Gastroesophageal sphincter (tissue), 4 donors: Measurements from ENCODE around the gene LMCD1. TPM values are rescaled to one million over a fixed set of nuclear protein-coding genes. Genes with fewer than 3 reads are reported as not detected.

ENCODE experiments used
- ATAC-seq: fragments of 150-250 bp; one replicate; pipeline ENCODE4 v1.9.1; 2016; ENCODE audit warnings: mild to moderate bottlenecking, moderate library complexity
- H3K27ac ChIP-seq, 4 donors: fragments of 200-600 bp; sonication (generic) in 3 of 4; 1 replicate in 3 of 4; 2 replicates in 1 of 4; pipeline ENCODE4 v1.5.1; 2016 to 2019
- H3K27me3 ChIP-seq: fragments of 200-600 bp; sonication (generic); one replicate; pipeline ENCODE4 v1.5.1; 2019
- H3K36me3 ChIP-seq, 2 donors: fragments of 200-600 bp; sonication (generic); one replicate each; pipeline ENCODE4 v1.5.1; 2019; ENCODE audit warnings: control low read depth in 1 of 2
- H3K4me1 ChIP-seq, 3 donors: fragments of 200-600 bp; sonication (generic); 1 replicate in 2 of 3; 2 replicates in 1 of 3; pipeline ENCODE4 v1.5.1; 2016 to 2019; ENCODE audit warnings: control low read depth in 2 of 3
- H3K4me3 ChIP-seq, 2 donors: fragments of 200-600 bp; sonication (generic); one replicate each; pipeline ENCODE4 v1.5.1; 2019; ENCODE audit warnings: mild to moderate bottlenecking in 1 of 2, moderate library complexity in 1 of 2
- H3K9me3 ChIP-seq, 3 donors: fragments of 200-600 bp; sonication (generic); one replicate each; pipeline ENCODE4 v1.5.1; 2017 to 2019; ENCODE audit warnings: control low read depth in 2 of 3
- CTCF ChIP-seq, 4 experiments: fragments of 200-600 bp in 2 of 4; fragments of 450-650 bp in 2 of 4; sonication (generic) in 1 of 4; IDR thresholded peaks; one replicate each; pipeline ENCODE4 v1.5.1; 2017 to 2019; ENCODE audit warnings: antibody characterized with exemption in 4 of 4, mild to moderate bottlenecking in 2 of 4, moderate library complexity in 2 of 4
- EP300 ChIP-seq: sonication (generic); formaldehyde crosslinking; IDR thresholded peaks from one replicate; pipeline ENCODE4 v1.6.1; 2017; ENCODE audit warnings: antibody characterized with exemption, mild to moderate bottlenecking
- POLR2A ChIP-seq, 2 donors: fragments of 450-650 bp; IDR thresholded peaks; one replicate each; pipeline ENCODE4 v1.6.1; 2017; ENCODE audit warnings: antibody characterized with exemption in 2 of 2, mild to moderate bottlenecking in 2 of 2, moderate library complexity in 1 of 2
- POLR2AphosphoS5 ChIP-seq: sonication (generic); formaldehyde crosslinking; IDR thresholded peaks from one replicate; pipeline ENCODE4 v1.6.1; 2017; ENCODE audit warnings: antibody characterized with exemption
- WGBS, 2 donors: methylation state at CpG; one replicate each; pipeline ENCODE4 v1.1.5; 2018; ENCODE audit warnings: low coverage in 1 of 2; 5-methylcytosine and 5-hydroxymethylcytosine counted together
- total RNA-seq, 4 donors: library from RNA; depleted of rRNA; stranded (reverse); fragments of >200 nt; gene quantifications; one replicate each; pipeline ENCODE4 v1.1.0, GENCODE V29; 2016

Gene LMCD1
- total RNA-seq, 4 donors from 2014 or later: 17.6 to 318 (median 136) TPM

- no peak overlapping the region for H3K27ac ChIP-seq
- H3K4me1 ChIP-seq: no peaks in the 10 kb centered on the region
- H3K9me3 ChIP-seq: no peaks in the 10 kb centered on the region
- WGBS, 2 donors: 73 to 90% methylated on average over 2 to 3 of the region's 4 CpGs
- H3K4me3 ChIP-seq: no peak overlapping the region
- no peaks in the 10 kb centered on the region for H3K27me3 ChIP-seq
- no peak for TF ChIP-seq CTCF (IDR thresholded peaks at IDR 0.05)
- no peak for TF ChIP-seq POLR2AphosphoS5
- TF ChIP-seq EP300: no peak
- no peak for TF ChIP-seq POLR2A (IDR thresholded peaks at IDR 0.05)
- no peak for ATAC-seq
- peaks cover 0 to 34% of the 10 kb centered on the region in 2 donors for H3K36me3 ChIP-seq
These were observed 45.0 kb downstream of the LMCD1 start for GRCh38 chr3:8546609-8547008.

- H3K36me3 ChIP-seq: peaks cover 0 to 50% of the 10 kb centered on the region in 2 donors
- WGBS, 2 donors: 92 to 96% methylated on average over 7 to 10 of the region's 17 CpGs
- no peak for ATAC-seq
These were observed 47.1 kb downstream of the LMCD1 start for GRCh38 chr3:8548502-8549275.

GRCh38 chr3:8549354-8549753 is 47.7 kb downstream of the LMCD1 start:
- ATAC-seq: no peak
- no peak overlapping the region for H3K4me3 ChIP-seq
- 33 to 54% methylated on average over 1 of the region's 1 CpG for WGBS, 2 donors
- H3K9me3 ChIP-seq: no peaks in the 10 kb centered on the region
- no peak overlapping the region for H3K27ac ChIP-seq
- no peaks in the 10 kb centered on the region for H3K27me3 ChIP-seq
- peaks cover 0 to under 1% (median 0%) of the 10 kb centered on the region in 3 donors for H3K4me1 ChIP-seq
- TF ChIP-seq POLR2AphosphoS5 (no peak), POLR2A (IDR thresholded peaks at IDR 0.05) (no peak), EP300 (no peak), CTCF (IDR thresholded peaks at IDR 0.05) (no peak)
- H3K36me3 ChIP-seq: peaks cover 0 to 50% of the 10 kb centered on the region in 2 donors

More at GRCh38 chr3:8548502-8549275, 47.1 kb downstream of the LMCD1 start:
- H3K27me3 ChIP-seq: no peaks in the 10 kb centered on the region
- no peaks in the 10 kb centered on the region for H3K4me1 ChIP-seq
- no peaks in the 10 kb centered on the region for H3K9me3 ChIP-seq
- TF ChIP-seq CTCF (IDR thresholded peaks at IDR 0.05): no peak
- TF ChIP-seq POLR2A (IDR thresholded peaks at IDR 0.05): no peak
- TF ChIP-seq EP300: no peak
- TF ChIP-seq POLR2AphosphoS5: no peak
- no peak overlapping the region for H3K27ac ChIP-seq
- no peak overlapping the region for H3K4me3 ChIP-seq

GRCh38 chr3:8550611-8551010 is 49.0 kb downstream of the LMCD1 start:
- no peaks in the 10 kb centered on the region for H3K9me3 ChIP-seq
- 68 to 78% methylated on average over 2 to 5 of the region's 6 CpGs for WGBS, 2 donors
- TF ChIP-seq POLR2AphosphoS5 (no peak), CTCF (IDR thresholded peaks at IDR 0.05) (no peak), POLR2A (IDR thresholded peaks at IDR 0.05) (no peak), EP300 (no peak)
- no peaks in the 10 kb centered on the region for H3K27me3 ChIP-seq
- H3K4me1 ChIP-seq: peaks cover 0 to 11% (median 0%) of the 10 kb centered on the region in 3 donors
- peak; percentile 19 for ATAC-seq
- H3K36me3 ChIP-seq: peaks cover 0 to 47% of the 10 kb centered on the region in 2 donors
- no peak overlapping the region for H3K4me3 ChIP-seq
- H3K27ac ChIP-seq: peak overlapping the region in 1 of 4 donors; percentile 2

- no peak for ATAC-seq
- TF ChIP-seq EP300: no peak
- no peak for TF ChIP-seq POLR2A (IDR thresholded peaks at IDR 0.05)
- no peak for TF ChIP-seq CTCF (IDR thresholded peaks at IDR 0.05)
- TF ChIP-seq POLR2AphosphoS5: no peak
- Histone ChIP-seq H3K4me3 (no peak overlapping the region), H3K4me1 (peaks cover 0 to 20% (median 3%) of the 10 kb centered on the region in 3 donors), H3K27me3 (no peaks in the 10 kb centered on the region), H3K27ac (no peak overlapping the region), H3K9me3 (no peaks in the 10 kb centered on the region), H3K36me3 (peaks cover 0 to 44% of the 10 kb centered on the region in 2 donors)
- WGBS, 2 donors: 96% methylated on average over 3 of the region's 5 CpGs; no CpG with 5 or more reads in 1 of the 2 donors
These were observed 50.7 kb downstream of the LMCD1 start for GRCh38 chr3:8552223-8552762.
